Measurements from ENCODE around the gene NR6A1.

DNA sequence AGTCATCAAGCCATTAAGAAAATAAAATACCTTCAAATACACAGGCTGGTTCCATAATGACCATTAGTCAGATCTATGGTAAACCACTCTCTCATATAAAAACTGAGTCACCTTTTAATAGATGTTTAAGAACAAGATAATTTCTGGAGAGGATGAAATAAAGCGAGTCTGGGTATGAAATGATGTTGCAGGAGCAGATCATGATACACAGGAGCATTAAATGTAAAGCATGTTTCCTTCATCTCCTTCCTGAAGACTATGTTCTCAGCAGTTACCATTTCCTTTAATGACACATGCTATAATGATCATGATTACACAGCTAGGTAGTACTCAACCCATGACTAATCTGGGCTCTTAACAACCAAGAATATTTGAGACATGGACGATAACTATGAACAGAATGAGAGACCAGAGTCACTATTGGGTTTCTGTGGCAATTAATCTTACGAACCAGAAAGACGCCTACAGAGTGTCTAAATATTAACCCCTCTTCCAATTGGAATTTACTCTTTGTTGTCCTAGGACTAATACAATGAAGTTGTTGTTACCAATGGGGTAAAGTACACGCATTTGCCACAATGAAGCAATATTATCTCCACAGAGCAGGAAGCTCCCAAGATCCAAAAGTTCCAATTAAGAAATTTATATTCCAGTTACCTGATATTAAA lies 105.6 kb downstream of the NR6A1 start:
- no peak for TF ChIP-seq CTCF (conservative IDR thresholded peaks at IDR 0.05; ENCODE audit: low read depth in 2 of 2)
- no peak for TF ChIP-seq EZH2 (IDR thresholded peaks at IDR 0.05; ENCODE audit: low read depth, unreplicated experiment)
- no peak for TF ChIP-seq POLR2AphosphoS5 (IDR thresholded peaks at IDR 0.05; ENCODE audit: low read depth)
- no peak for TF ChIP-seq EZH2phosphoT487 (IDR thresholded peaks at IDR 0.05; ENCODE audit: unreplicated experiment)
- no peak for TF ChIP-seq ZNF331 (CRISPR knock-in tag; IDR thresholded peaks at IDR 0.05; ENCODE audit: low read depth)
- TF ChIP-seq STAT1 (IDR thresholded peaks at IDR 0.05; ENCODE audit: unreplicated experiment): no peak
- no peak for TF ChIP-seq ZNF114 (CRISPR knock-in tag; IDR thresholded peaks at IDR 0.05)
- no peak for TF ChIP-seq REST (IDR thresholded peaks at IDR 0.05; ENCODE audit: unreplicated experiment)
- no peak for TF ChIP-seq ETS1 (IDR thresholded peaks at IDR 0.05)
- no peak for TF ChIP-seq CREB1 (CRISPR knock-in tag; IDR thresholded peaks at IDR 0.05; ENCODE audit: low read depth)
- no peak for TF ChIP-seq JUNB (IDR thresholded peaks at IDR 0.05; ENCODE audit: unreplicated experiment)
- TF ChIP-seq NANOG (IDR thresholded peaks at IDR 0.05; ENCODE audit: borderline replicate concordance): no peak
